Choroid plexus epithelial cell (primary cell): ENCODE results near the gene PLEKHG5.
"Not testable (repeated sequence)": the region's sequence is repeated elsewhere in the genome, so short reads cannot be mapped to it uniquely, and the experiment has no call there.

ENCODE experiments used
- DNase-seq: peaks from one replicate; pipeline ENCODE4 v3.0.0-alpha.2; 2010; ENCODE audit warnings: low read depth
- H3K4me3 ChIP-seq: 2 replicates; pipeline ENCODE4 v1.5.1; 2011; ENCODE audit warnings: low read depth, mild to moderate bottlenecking, control low read depth, low read length, moderate library complexity
- CTCF ChIP-seq: conservative IDR thresholded peaks from 2 replicates; pipeline ENCODE4 v1.5.1; 2011; ENCODE audit warnings: low read depth, mild to moderate bottlenecking, control low read depth, inconsistent platforms, low read length, moderate library complexity

Gene PLEKHG5

GRCh38 chr1:6497215-6497866 lies 5.9 kb upstream of the PLEKHG5 start:
- DNase-seq = no peak
- H3K4me3 ChIP-seq = peak overlapping the region; percentile 64
- no peak for TF ChIP-seq CTCF

- no peak for TF ChIP-seq CTCF
- peak overlapping the region; percentile 64 for H3K4me3 ChIP-seq
- DNase-seq = no peak
Measured at GRCh38 chr1:6496890-6497214, 5.4 kb upstream of the PLEKHG5 start.

GRCh38 chr1:6496365-6496721 lies 4.9 kb upstream of the PLEKHG5 start:
- no peak for DNase-seq
- TF ChIP-seq CTCF = no peak
- H3K4me3 ChIP-seq = peak overlapping the region; percentile 64

GRCh38 chr1:6495540-6496364 lies 4.3 kb upstream of the PLEKHG5 start:
- no peak for TF ChIP-seq CTCF
- no peak for DNase-seq
- no peak overlapping the region for H3K4me3 ChIP-seq

- TF ChIP-seq CTCF = no peak
- H3K4me3 ChIP-seq = no peak overlapping the region
- DNase-seq = no peak
Measured at GRCh38 chr1:6495041-6495441, 3.6 kb upstream of the PLEKHG5 start.

GRCh38 chr1:6494627-6495026 lies 3.2 kb upstream of the PLEKHG5 start:
- DNase-seq = no peak
- H3K4me3 ChIP-seq = no peak overlapping the region
- no peak for TF ChIP-seq CTCF

- not testable (repeated sequence) for H3K4me3 ChIP-seq, DNase-seq
Measured at GRCh38 chr1:6493834-6494223, 2.4 kb upstream of the PLEKHG5 start.
